H1 (cell line): ENCODE results near the gene TFAP2B. TPM values are rescaled to one million over a fixed set of nuclear protein-coding genes. Genes with fewer than 3 reads are reported as not detected.

Experiments used
- CTCF ChIA-PET: fragments of 300-600 bp; sonication (Branson Sonifier 250); formaldehyde crosslinking; loops from one replicate; lab custom pipeline; 2021; ENCODE audit not compliant: partially characterized antibody; lab: Charles Lee
- POLR2A ChIA-PET: fragments of 300-600 bp; sonication (Branson Sonifier 250); formaldehyde crosslinking; loops from one replicate; lab custom pipeline; 2021; ENCODE audit warnings: inconsistent platforms; ENCODE audit not compliant: partially characterized antibody; lab: Charles Lee
- DNase-seq, 2 experiments: peaks; one replicate each; pipeline versions ENCODE4 v3.0.0 to v3.0.0-alpha.2; 2010 to 2022; ENCODE audit warnings: low spot score in 2 of 2, low read depth in 1 of 2, mixed read lengths in 1 of 2
- FAIRE-seq: peaks from 2 replicates; lab custom pipeline; 2011; peaks lifted over from hg19 to GRCh38; lab: Jason Lieb, UNC
- H2AFZ ChIP-seq: 2 replicates; pipeline ENCODE4 v1.8.1; 2012; ENCODE audit warnings: low read length, inconsistent platforms
- H2AK5ac ChIP-seq: 2 replicates; pipeline ENCODE4 v1.6.1; 2013; ENCODE audit warnings: low read depth, low read length
- H2BK120ac ChIP-seq: replicated peaks from 2 replicates; pipeline ENCODE3; 2013; ENCODE audit warnings: low read depth, low read length, inconsistent platforms
- H2BK12ac ChIP-seq: 2 replicates; pipeline ENCODE4 v1.6.1; 2013; ENCODE audit warnings: low read depth, low read length
- H2BK15ac ChIP-seq: 2 replicates; pipeline ENCODE4 v1.6.1; 2013; ENCODE audit warnings: low read length
- H2BK20ac ChIP-seq: 2 replicates; pipeline ENCODE4 v1.6.1; 2013; ENCODE audit warnings: low read length
- H2BK5ac ChIP-seq: 2 replicates; pipeline ENCODE4 v1.6.1; 2013; ENCODE audit warnings: low read depth, low read length
- H3K14ac ChIP-seq: 2 replicates; pipeline ENCODE4 v1.6.1; 2013; ENCODE audit warnings: inconsistent platforms; ENCODE audit not compliant: insufficient read length
- H3K18ac ChIP-seq: 2 replicates; pipeline ENCODE4 v1.6.1; 2013; ENCODE audit warnings: low read length; ENCODE audit errors: extremely low read depth
- H3K23ac ChIP-seq: 2 replicates; pipeline ENCODE4 v1.6.1; 2013; ENCODE audit warnings: inconsistent platforms; ENCODE audit not compliant: insufficient read length
- H3K23me2 ChIP-seq: 2 replicates; pipeline ENCODE4 v1.6.1; 2013; ENCODE audit warnings: low read depth, low read length
- H3K27ac ChIP-seq: 2 replicates; pipeline ENCODE4 v1.6.1; 2011; ENCODE audit warnings: low read depth, low read length, inconsistent platforms
- H3K27me3 ChIP-seq, 4 experiments: replicated peaks in 1 of 4; 1 replicate in 1 of 4; 2 replicates in 3 of 4; pipeline versions ENCODE4 v1.6.1 to v1.8.1; 2011 to 2013; ENCODE audit warnings: low read length in 3 of 4, mild to moderate bottlenecking in 3 of 4, inconsistent platforms in 2 of 4, mixed read lengths in 2 of 4, moderate library complexity in 1 of 4; ENCODE audit not compliant: control insufficient read depth in 3 of 4, insufficient read depth in 3 of 4; ENCODE audit errors: extremely low read depth in 1 of 4
- H3K36me3 ChIP-seq, 4 experiments: 2 replicates each; pipeline versions ENCODE4 v1.6.1 to v1.8.1; 2011 to 2013; ENCODE audit warnings: mild to moderate bottlenecking in 4 of 4, low read length in 3 of 4, moderate library complexity in 2 of 4, control low read depth in 1 of 4, inconsistent platforms in 1 of 4; ENCODE audit not compliant: insufficient read depth in 4 of 4, control insufficient read depth in 2 of 4
- H3K4ac ChIP-seq: replicated peaks from 2 replicates; pipeline ENCODE3; 2013; ENCODE audit warnings: low read length, low read depth, mixed read lengths, inconsistent platforms; ENCODE audit not compliant: insufficient read length
- H3K4me1 ChIP-seq, 4 experiments: replicated peaks in 1 of 4; 1 replicate in 1 of 4; 2 replicates in 3 of 4; pipeline versions ENCODE4 v1.6.1 to v1.8.1; 2011 to 2013; ENCODE audit warnings: low read length in 3 of 4, inconsistent platforms in 2 of 4, mixed read lengths in 1 of 4; ENCODE audit not compliant: insufficient read depth in 4 of 4, control insufficient read depth in 3 of 4
- H3K4me2 ChIP-seq, 2 experiments: 2 replicates each; pipeline versions ENCODE4 v1.6.1 to v1.8.1; 2011 to 2013; ENCODE audit warnings: low read depth in 2 of 2, low read length in 2 of 2, control low read depth in 1 of 2, inconsistent platforms in 1 of 2, mild to moderate bottlenecking in 1 of 2; ENCODE audit not compliant: insufficient read depth in 1 of 2
- H3K4me3 ChIP-seq, 4 experiments: fragments of 200-600, 300-600 bp in 1 of 4; sonication (generic), shearing (Covaris generic), sonication (Bioruptor Twin) in 1 of 4; 2 replicates each; pipeline versions ENCODE4 v1.5.1 to v1.8.1; 2011 to 2016; ENCODE audit warnings: low read length in 4 of 4, low read depth in 3 of 4, control low read depth in 2 of 4, inconsistent platforms in 2 of 4, mild to moderate bottlenecking in 2 of 4, mixed read lengths in 1 of 4, moderate library complexity in 1 of 4; ENCODE audit not compliant: insufficient read depth in 2 of 4; ENCODE audit errors: extremely low read depth in 1 of 4
- H3K56ac ChIP-seq: replicated peaks from 2 replicates; pipeline ENCODE3; 2013; ENCODE audit warnings: low read depth, mild to moderate bottlenecking, mixed read lengths, low read length, inconsistent platforms; ENCODE audit not compliant: insufficient read length
- H3K79me1 ChIP-seq: 2 replicates; pipeline ENCODE4 v1.6.1; 2013; ENCODE audit warnings: low read depth, low read length, control low read depth
- H3K79me2 ChIP-seq, 2 experiments: 2 replicates each; pipeline versions ENCODE4 v1.6.1 to v1.8.1; 2012 to 2013; ENCODE audit warnings: low read length in 2 of 2, mild to moderate bottlenecking in 2 of 2, inconsistent platforms in 1 of 2; ENCODE audit not compliant: insufficient read depth in 2 of 2, control insufficient read depth in 1 of 2
- H3K9ac ChIP-seq, 4 experiments: replicated peaks in 1 of 4; 1 replicate in 1 of 4; 2 replicates in 3 of 4; pipeline versions ENCODE4 v1.6.1 to v1.8.1; 2011 to 2013; ENCODE audit warnings: low read depth in 3 of 4, low read length in 3 of 4, control low read depth in 2 of 4, mild to moderate bottlenecking in 2 of 4, moderate library complexity in 2 of 4, inconsistent platforms in 1 of 4; ENCODE audit errors: extremely low read depth in 1 of 4
- H3K9me3 ChIP-seq, 2 experiments: 2 replicates each; pipeline versions ENCODE4 v1.6.1 to v1.8.1; 2012 to 2013; ENCODE audit warnings: mild to moderate bottlenecking in 2 of 2, moderate library complexity in 2 of 2, control low read depth in 1 of 2, inconsistent platforms in 1 of 2, low read depth in 1 of 2, low read length in 1 of 2, mixed read lengths in 1 of 2; ENCODE audit not compliant: insufficient read depth in 2 of 2
- H4K20me1 ChIP-seq, 2 experiments: replicated peaks in 1 of 2; 2 replicates each; pipeline versions ENCODE3 to v1.8.1; 2011 to 2013; ENCODE audit warnings: inconsistent platforms in 2 of 2, low read length in 2 of 2, mild to moderate bottlenecking in 1 of 2; ENCODE audit not compliant: insufficient read depth in 2 of 2, control insufficient read depth in 1 of 2
- H4K5ac ChIP-seq: 2 replicates; pipeline ENCODE4 v1.6.1; 2013; ENCODE audit warnings: low read length, low read depth, mixed read lengths, inconsistent platforms; ENCODE audit not compliant: insufficient read length
- H4K8ac ChIP-seq: 2 replicates; pipeline ENCODE4 v1.8.0; 2013; ENCODE audit warnings: mild to moderate bottlenecking, moderate library complexity, low read length, inconsistent platforms; ENCODE audit not compliant: insufficient read depth; ENCODE audit errors: extremely low read depth
- H4K91ac ChIP-seq: replicated peaks from 2 replicates; pipeline ENCODE3; 2013; ENCODE audit warnings: low read length, mixed read lengths, inconsistent platforms; ENCODE audit not compliant: insufficient read length
- CEBPB ChIP-seq: IDR thresholded peaks from 2 replicates; pipeline ENCODE4 v1.6.1; 2012; ENCODE audit warnings: low read depth, low read length
- RNF2 ChIP-seq: fragments of 200-900, 300-1000 bp; sonication (generic); IDR thresholded peaks from 2 replicates; pipeline ENCODE4 v1.7.1; 2016; ENCODE audit warnings: borderline replicate concordance, low read depth, mild to moderate bottlenecking, antibody characterized with exemption, low read length; ENCODE audit not compliant: poor library complexity, severe bottlenecking; ENCODE audit errors: missing control alignments
- WGBS, 2 experiments: shearing (Covaris generic) in 1 of 2; methylation state at CpG; one replicate each; pipeline versions ENCODE4 v1.1.6 to v1.1.7; 2013 to 2015; ENCODE audit warnings: low lambda C conversion rate in 2 of 2, mixed read lengths in 2 of 2, inconsistent platforms in 1 of 2, low coverage in 1 of 2, missing lambda C conversion rate in 1 of 2; ENCODE audit not compliant: insufficient replicate concordance in 2 of 2, insufficient coverage in 1 of 2, insufficient read length in 1 of 2; ENCODE audit errors: extremely low coverage in 1 of 2, missing lambda C conversion rate in 1 of 2; 5-methylcytosine and 5-hydroxymethylcytosine counted together
- polyA plus RNA-seq, 7 experiments: library from polyadenylated mRNA; depleted of rRNA in 3 of 7; stranded (reverse) in 5 of 7; unstranded in 2 of 7; fragments of >200 nt in 5 of 7; fragments of 200-250 nt in 2 of 7; gene quantifications; 1 replicate in 5 of 7; 2 replicates in 1 of 7; 4 replicates in 1 of 7; pipeline versions ENCODE4 v1.2.1 to v1.2.3, GENCODE V29; 2011 to 2013; ENCODE audit warnings: missing spikeins in 2 of 7, mixed read lengths in 2 of 7
- total RNA-seq: library from RNA; stranded (reverse); fragmentation: NEBNext Ultra II Directional; extraction: Animal tissue kit (Norgen Biotek cat#: 25700); gene quantifications from 2 replicates; pipeline ENCODE4 v1.2.1, GENCODE V29; 2021

The TFAP2B gene
- total and polyA plus RNA-seq, 2 of the 8 experiments (the other 6 are each of a cell fraction or from before 2014, with no cell fraction given) = not detected

GRCh38 chr6:50832912-50833311, 14.2 kb downstream of the TFAP2B start:
- CTCF ChIA-PET = interaction anchor here (1.3 to 1.9 kb wide), 2 partner anchors 9 to 10 kb away, joined by 3 to 5 read pairs; no protein-coding TSS in a partner anchor
- TF ChIP-seq RNF2 (no peak), CEBPB (no peak)

More at GRCh38 chr6:50832912-50833311, 14.2 kb downstream of the TFAP2B start:
- Histone ChIP-seq H2BK12ac (no peak overlapping the region), H3K79me2 (no peaks in the 10 kb centered on the region), H3K27me3 (peaks cover 64 to 96% (median 79%) of the 10 kb centered on the region in 4 experiments), H2AK5ac (no peak overlapping the region), H3K14ac (no peak overlapping the region), H2BK15ac (no peak overlapping the region), H2BK120ac (no peak overlapping the region), H3K79me1 (no peaks in the 10 kb centered on the region), H3K18ac (no peak overlapping the region), H3K4me3 (no peak overlapping the region), H3K4me1 (peaks cover 1 to 7% (median 4%) of the 10 kb centered on the region in 4 experiments; a peak in 4 of 7 replicates), H4K20me1 (peaks cover 4 to 7% of the 10 kb centered on the region in 2 experiments), H3K4me2 (no peak overlapping the region), H4K91ac (no peak overlapping the region), H4K8ac (no peak overlapping the region), H3K9me3 (no peaks in the 10 kb centered on the region), H3K4ac (no peak overlapping the region), H2AFZ (no peak overlapping the region), H3K56ac (no peak overlapping the region), H3K9ac (no peak overlapping the region), H2BK5ac (no peak overlapping the region), H3K23ac (no peak overlapping the region), H3K36me3 (no peaks in the 10 kb centered on the region), H2BK20ac (no peak overlapping the region), H3K27ac (no peak overlapping the region), H4K5ac (no peak overlapping the region), H3K23me2 (no peaks in the 10 kb centered on the region)
- FAIRE-seq (no peak), DNase-seq (no peak)
- 72% methylated on average over 1 of the region's 1 CpG; no CpG with 5 or more reads in 1 of the 2 experiments for WGBS, 2 experiments
- POLR2A ChIA-PET = interaction anchor here (1.1 kb wide), 1 partner anchor 13 kb away, joined by 3 read pairs; no protein-coding TSS in a partner anchor
